Measurements from ENCODE around the gene VPS11. TPM values are rescaled to one million over a fixed set of nuclear protein-coding genes. Genes with fewer than 3 reads are reported as not detected.
"Not testable (repeated sequence)": the region's sequence is repeated elsewhere in the genome, so short reads cannot be mapped to it uniquely, and the experiment has no call there.

The VPS11 gene
- total RNA-seq, 1 experiment from 2014 or later: 11.2 TPM

- Histone ChIP-seq H3K4me3 (peak overlapping the region; percentile 92), H3K27ac (no peak overlapping the region), H3K4me1 (replicated peaks) (peaks cover 14% of the 10 kb centered on the region), H3K27me3 (replicated peaks) (no peaks in the 10 kb centered on the region), H3K36me3 (peaks cover 49% of the 10 kb centered on the region), H3K9me3 (replicated peaks) (no peaks in the 10 kb centered on the region)
- no peak for DNase-seq (ENCODE audit: low read depth in 1 of 2, low spot score in 2 of 2)
These were observed 25.5 kb downstream of the VPS11 start for GRCh38 chr11:119092880-119093842.

GRCh38 chr11:119093942-119094815 lies 26.6 kb downstream of the VPS11 start:
- Histone ChIP-seq H3K27me3 (replicated peaks) (no peaks in the 10 kb centered on the region), H3K27ac (peak overlapping the region; percentile 83), H3K4me3 (peak overlapping the region; percentile 92), H3K9me3 (replicated peaks) (no peaks in the 10 kb centered on the region), H3K36me3 (peaks cover 53% of the 10 kb centered on the region), H3K4me1 (replicated peaks) (peaks cover 14% of the 10 kb centered on the region)
- DNase-seq (ENCODE audit: low read depth in 1 of 2, low spot score in 2 of 2): no peak

- Histone ChIP-seq H3K4me3 (peak overlapping the region; percentile 92), H3K9me3 (replicated peaks) (no peaks in the 10 kb centered on the region), H3K4me1 (replicated peaks) (peaks cover 14% of the 10 kb centered on the region), H3K27ac (peak overlapping the region; percentile 83), H3K36me3 (peaks cover 53% of the 10 kb centered on the region), H3K27me3 (replicated peaks) (no peaks in the 10 kb centered on the region)
- DNase-seq (ENCODE audit: low read depth in 1 of 2, low spot score in 2 of 2): peak; percentile 28 to 67
These were observed 27.1 kb downstream of the VPS11 start for GRCh38 chr11:119094816-119095065.

GRCh38 chr11:119095066-119095880 lies 27.7 kb downstream of the VPS11 start:
- Histone ChIP-seq H3K36me3 (peaks cover 53% of the 10 kb centered on the region), H3K27ac (peak overlapping the region; percentile 83), H3K4me1 (replicated peaks) (peaks cover 14% of the 10 kb centered on the region), H3K27me3 (replicated peaks) (no peaks in the 10 kb centered on the region), H3K4me3 (peak overlapping the region; percentile 92), H3K9me3 (replicated peaks) (no peaks in the 10 kb centered on the region)
- peak; percentile 97 for DNase-seq (ENCODE audit: low read depth in 1 of 2, low spot score in 2 of 2)

- no peaks in the 10 kb centered on the region for H3K9me3 ChIP-seq (replicated peaks)
- H3K27ac ChIP-seq: no peak overlapping the region
- no peak overlapping the region for H3K4me3 ChIP-seq
These were observed 32.1 kb downstream of the VPS11 start for GRCh38 chr11:119099711-119100110.

GRCh38 chr11:119100246-119100970 lies 32.8 kb downstream of the VPS11 start:
- no peak overlapping the region for H3K27ac ChIP-seq
- H3K27me3 ChIP-seq (replicated peaks): no peaks in the 10 kb centered on the region
- H3K4me1 ChIP-seq (replicated peaks): peaks cover 18% of the 10 kb centered on the region
- peak overlapping the region; percentile 58 for H3K4me3 ChIP-seq
- H3K36me3 ChIP-seq: peaks cover 14% of the 10 kb centered on the region; the same call in 1 of the 2 replicates
- H3K9me3 ChIP-seq (replicated peaks): no peaks in the 10 kb centered on the region
- DNase-seq (ENCODE audit: low read depth in 1 of 2, low spot score in 2 of 2): peak in 1 of 2 experiments; percentile 24

More at GRCh38 chr11:119099711-119100110, 32.1 kb downstream of the VPS11 start:
- H3K27me3 ChIP-seq (replicated peaks): no peaks in the 10 kb centered on the region
- DNase-seq (ENCODE audit: low read depth in 1 of 2, low spot score in 2 of 2): no peak
- H3K4me1 ChIP-seq (replicated peaks): peaks cover 18% of the 10 kb centered on the region
- peaks cover 19% of the 10 kb centered on the region for H3K36me3 ChIP-seq

GRCh38 chr11:119100994-119101758 lies 33.6 kb downstream of the VPS11 start:
- Histone ChIP-seq H3K4me3 (peak overlapping the region; percentile 58), H3K36me3 (peaks cover 11% of the 10 kb centered on the region; the same call in 1 of the 2 replicates)

GRCh38 chr11:119101759-119102423 lies 34.3 kb downstream of the VPS11 start, which contains the start of gene DPAGT1:
Gene DPAGT1, minus strand, starts transcription at chr11:119101853. Its CDS starts 198 bp downstream, at chr11:119101655.
- Histone ChIP-seq H3K4me1 (replicated peaks) (peaks cover 19% of the 10 kb centered on the region), H3K36me3 (peaks cover 11% of the 10 kb centered on the region; the same call in 1 of the 2 replicates), H3K9me3 (replicated peaks) (no peaks in the 10 kb centered on the region), H3K27me3 (replicated peaks) (no peaks in the 10 kb centered on the region), H3K27ac (peak within 1 kb of the TSS; percentile 98), H3K4me3 (peak within 1 kb of the TSS; percentile 58)
- peak; percentile 87 to 90 for DNase-seq (ENCODE audit: low read depth in 1 of 2, low spot score in 2 of 2)

More at GRCh38 chr11:119100994-119101758, 33.6 kb downstream of the VPS11 start:
- Histone ChIP-seq H3K9me3 (replicated peaks) (no peaks in the 10 kb centered on the region), H3K4me1 (replicated peaks) (peaks cover 13% of the 10 kb centered on the region), H3K27ac (peak overlapping the region; percentile 98), H3K27me3 (replicated peaks) (no peaks in the 10 kb centered on the region)
- DNase-seq (ENCODE audit: low read depth in 1 of 2, low spot score in 2 of 2): no peak

- not testable (repeated sequence) for H3K4me3 ChIP-seq; DNase-seq (ENCODE audit: low read depth in 1 of 2, low spot score in 2 of 2); H3K9me3 ChIP-seq (replicated peaks); H3K27me3 ChIP-seq (replicated peaks); H3K36me3 ChIP-seq; H3K27ac ChIP-seq
- peaks cover 25% of the 10 kb centered on the region for H3K4me1 ChIP-seq (replicated peaks)
These were observed 35.6 kb downstream of the VPS11 start for GRCh38 chr11:119103161-119103664.

GRCh38 chr11:119103793-119104192 lies 36.2 kb downstream of the VPS11 start:
- no peaks in the 10 kb centered on the region; the same call in 1 of the 2 replicates for H3K36me3 ChIP-seq
- H3K27me3 ChIP-seq (replicated peaks): no peaks in the 10 kb centered on the region
- H3K27ac ChIP-seq: no peak overlapping the region
- no peak overlapping the region for H3K4me3 ChIP-seq
- H3K9me3 ChIP-seq (replicated peaks): no peaks in the 10 kb centered on the region
- H3K4me1 ChIP-seq (replicated peaks): peaks cover 29% of the 10 kb centered on the region
- DNase-seq (ENCODE audit: low read depth in 1 of 2, low spot score in 2 of 2): no peak

All from SJSA1 (cell line).